Lung (tissue), 12 donors: Measurements from ENCODE around the gene FGF2. TPM values are rescaled to one million over a fixed set of nuclear protein-coding genes. Genes with fewer than 3 reads are reported as not detected.

Source experiments
- ATAC-seq: fragments of 200-7000 bp; cut with Tn5 transposase; one replicate; pipeline ENCODE4 v1.9.1; 2020; ENCODE audit warnings: moderate number of reproducible peaks; ENCODE audit not compliant: insufficient read depth, low FRiP score
- DNase-seq, 3 donors: peaks; one replicate each; pipeline ENCODE4 v3.0.0-alpha.2; 2013 to 2017
- H3K27ac ChIP-seq, 2 donors: one replicate each; pipeline ENCODE4 v1.5.1; 2013; ENCODE audit warnings: mild to moderate bottlenecking in 2 of 2, moderate library complexity in 2 of 2, control low read depth in 1 of 2, inconsistent platforms in 1 of 2, low read depth in 1 of 2, low read length in 1 of 2
- H3K27me3 ChIP-seq, 3 donors: one replicate each; pipeline ENCODE4 v1.5.1; 2013; ENCODE audit warnings: low read length in 2 of 3; ENCODE audit not compliant: control insufficient read depth in 3 of 3, insufficient read depth in 3 of 3
- H3K36me3 ChIP-seq, 4 donors: one replicate each; pipeline ENCODE4 v1.5.1; 2013; ENCODE audit warnings: low read length in 4 of 4, mild to moderate bottlenecking in 1 of 4, moderate library complexity in 1 of 4; ENCODE audit not compliant: control insufficient read depth in 4 of 4, insufficient read depth in 4 of 4
- H3K4me1 ChIP-seq, 5 donors: one replicate each; pipeline ENCODE4 v1.5.1; 2013; ENCODE audit warnings: low read length in 5 of 5, mild to moderate bottlenecking in 2 of 5, moderate library complexity in 1 of 5; ENCODE audit not compliant: control insufficient read depth in 5 of 5, insufficient read depth in 5 of 5
- H3K4me3 ChIP-seq: one replicate; pipeline ENCODE4 v1.5.1; 2013; ENCODE audit warnings: mild to moderate bottlenecking, control low read depth, moderate library complexity
- H3K9ac ChIP-seq, 2 donors: one replicate each; pipeline ENCODE4 v1.5.1; 2013; ENCODE audit warnings: low read length in 2 of 2, control low read depth in 1 of 2; ENCODE audit not compliant: insufficient read depth in 1 of 2
- H3K9me3 ChIP-seq, 4 donors: one replicate each; pipeline ENCODE4 v1.5.1; 2013; ENCODE audit warnings: low read length in 3 of 4, mild to moderate bottlenecking in 1 of 4, moderate library complexity in 1 of 4; ENCODE audit not compliant: control insufficient read depth in 4 of 4, insufficient read depth in 3 of 4
- WGBS, 2 donors: extraction: QIAGEN DNeasy Blood & Tissue Kit; methylation state at CpG; one replicate each; pipeline ENCODE4 v1.1.7; 2013; 5-methylcytosine and 5-hydroxymethylcytosine counted together
- polyA plus RNA-seq, 2 donors: library from polyadenylated mRNA; stranded (reverse); fragments of 200-250 nt; gene quantifications; one replicate each; pipeline ENCODE4 v1.2.1, GENCODE V29; 2013
- total RNA-seq, 2 donors: library from RNA; depleted of rRNA in 1 of 2; stranded (reverse); fragments of >200 nt in 1 of 2; gene quantifications; one replicate each; pipeline ENCODE4 v1.2.1, GENCODE V29; 2014 to 2021
- TF ChIP-seq, protein P1 (sequence below): IDR thresholded peaks from 2 replicates; pipeline ENCODE4 v1.5.1; 2012; ENCODE audit warnings: mild to moderate bottlenecking; ENCODE audit errors: control extremely low read depth, extremely low read depth
- donor health status: control.
- donor health status: control.
- donor health status: Bipolar disorder and iron deficiency.
- donor health status: healthy.
- donor health status: DM: yes; HTN: yes; CAD: no.

FGF2 gene
- total and polyA plus RNA-seq, 4 donors = 2.4 to 11.6 (median 6.2) TPM

DNA sequence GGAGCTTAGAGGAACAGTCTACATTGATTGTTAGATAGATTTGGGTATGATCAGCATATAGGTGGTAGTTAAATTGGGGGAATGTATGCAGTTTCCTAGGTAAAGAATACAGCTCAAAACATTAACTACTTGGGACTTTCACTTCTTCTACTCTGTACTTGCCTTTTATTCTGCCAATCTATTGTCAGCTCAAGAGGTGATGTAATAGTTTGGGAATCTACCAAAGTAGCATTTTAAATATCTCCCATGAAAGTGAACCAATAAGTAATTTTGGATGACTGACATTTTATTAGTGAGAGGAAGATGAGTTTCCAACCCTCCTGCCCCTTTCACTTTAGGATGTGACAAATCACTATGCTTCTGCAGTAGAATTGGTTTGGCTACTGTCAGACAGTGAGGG is 52.4 kb downstream of the FGF2 start:
- Histone ChIP-seq H3K9ac (no peak overlapping the region), H3K4me1 (no peaks in the 10 kb centered on the region), H3K9me3 (no peaks in the 10 kb centered on the region), H3K27ac (no peak overlapping the region), H3K36me3 (peaks cover 0 to 3% (median 1%) of the 10 kb centered on the region in 4 donors), H3K4me3 (no peak overlapping the region), H3K27me3 (no peaks in the 10 kb centered on the region)
- TF ChIP-seq, protein P1, sequence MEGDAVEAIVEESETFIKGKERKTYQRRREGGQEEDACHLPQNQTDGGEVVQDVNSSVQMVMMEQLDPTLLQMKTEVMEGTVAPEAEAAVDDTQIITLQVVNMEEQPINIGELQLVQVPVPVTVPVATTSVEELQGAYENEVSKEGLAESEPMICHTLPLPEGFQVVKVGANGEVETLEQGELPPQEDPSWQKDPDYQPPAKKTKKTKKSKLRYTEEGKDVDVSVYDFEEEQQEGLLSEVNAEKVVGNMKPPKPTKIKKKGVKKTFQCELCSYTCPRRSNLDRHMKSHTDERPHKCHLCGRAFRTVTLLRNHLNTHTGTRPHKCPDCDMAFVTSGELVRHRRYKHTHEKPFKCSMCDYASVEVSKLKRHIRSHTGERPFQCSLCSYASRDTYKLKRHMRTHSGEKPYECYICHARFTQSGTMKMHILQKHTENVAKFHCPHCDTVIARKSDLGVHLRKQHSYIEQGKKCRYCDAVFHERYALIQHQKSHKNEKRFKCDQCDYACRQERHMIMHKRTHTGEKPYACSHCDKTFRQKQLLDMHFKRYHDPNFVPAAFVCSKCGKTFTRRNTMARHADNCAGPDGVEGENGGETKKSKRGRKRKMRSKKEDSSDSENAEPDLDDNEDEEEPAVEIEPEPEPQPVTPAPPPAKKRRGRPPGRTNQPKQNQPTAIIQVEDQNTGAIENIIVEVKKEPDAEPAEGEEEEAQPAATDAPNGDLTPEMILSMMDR = no peak
- ATAC-seq = no peak
- DNase-seq = no peak

DNA sequence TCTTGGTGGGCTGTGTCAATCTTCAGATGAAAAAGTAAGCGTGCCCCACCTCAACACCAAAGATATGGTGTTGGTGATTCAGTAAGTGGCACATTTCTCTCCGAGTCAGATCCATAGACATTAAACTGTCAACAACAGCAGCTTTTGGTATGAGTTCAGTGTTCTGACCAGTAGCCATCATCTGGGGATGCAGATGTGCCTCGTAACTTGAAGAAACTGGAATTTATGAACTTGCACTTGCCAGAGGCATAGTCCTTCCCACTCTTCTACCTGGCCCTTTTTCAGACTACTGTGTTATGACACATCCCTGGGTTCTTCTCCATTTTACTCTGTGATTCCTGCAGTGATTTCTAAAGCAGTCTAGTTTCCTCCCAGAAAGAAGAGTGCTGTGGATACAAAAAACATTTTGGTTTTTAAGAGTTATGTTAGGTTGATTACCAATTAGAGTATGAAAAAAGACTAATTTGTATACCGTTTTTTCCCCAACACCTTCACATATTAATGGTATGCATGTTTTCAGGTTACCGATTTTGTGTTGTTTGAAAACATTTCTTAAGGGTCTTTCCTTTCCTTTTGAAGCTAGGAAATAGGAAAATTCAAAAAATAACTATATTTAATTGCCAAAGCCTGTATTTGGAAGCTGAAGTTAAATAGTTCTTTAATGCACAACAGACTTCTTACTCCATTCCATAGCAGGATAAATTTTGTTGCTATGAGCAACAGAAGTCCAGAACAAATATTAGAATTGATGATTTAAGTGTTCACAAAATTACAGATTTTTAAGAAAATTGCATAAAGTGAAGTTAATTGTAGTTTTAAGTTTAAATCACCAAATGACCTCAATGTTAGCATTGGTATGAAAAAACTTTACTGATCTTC is 56.5 kb downstream of the FGF2 start:
- no peak overlapping the region for H3K9ac ChIP-seq
- H3K4me1 ChIP-seq = no peaks in the 10 kb centered on the region
- H3K27me3 ChIP-seq = no peaks in the 10 kb centered on the region
- TF ChIP-seq, protein P1 = no peak
- H3K27ac ChIP-seq = no peak overlapping the region
- H3K9me3 ChIP-seq = no peaks in the 10 kb centered on the region
- DNase-seq (no peak), ATAC-seq (no peak)
- H3K4me3 ChIP-seq = no peak overlapping the region
- H3K36me3 ChIP-seq = peaks cover 0 to 3% (median 0%) of the 10 kb centered on the region in 4 donors
- WGBS, 2 donors = 89 to 90% methylated on average over 5 of the region's 5 CpGs

DNA sequence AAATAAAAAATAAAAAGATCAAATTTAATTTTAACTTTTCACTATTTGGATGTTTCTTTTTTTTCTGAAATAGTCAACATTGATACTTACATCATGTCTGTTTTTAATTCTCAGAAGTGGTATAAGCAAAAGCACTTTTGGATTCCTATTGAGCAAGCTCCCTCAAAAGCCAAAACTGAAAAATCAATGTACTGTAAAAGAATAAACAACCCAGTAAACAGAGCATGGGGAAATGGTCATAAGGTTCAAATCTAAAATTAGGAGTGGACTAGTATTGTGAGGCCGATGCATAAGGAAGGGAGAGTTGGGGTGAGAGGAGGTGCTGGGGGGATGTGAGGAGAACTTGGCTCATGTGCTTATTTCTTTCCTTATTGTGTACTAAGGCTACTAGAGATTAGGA is 57.9 kb downstream of the FGF2 start:
- ATAC-seq (no peak), DNase-seq (peak in 1 of 3 donors; percentile 11)
- H3K36me3 ChIP-seq = peaks cover 0 to 2% (median 0%) of the 10 kb centered on the region in 4 donors
- no peaks in the 10 kb centered on the region for H3K9me3 ChIP-seq
- H3K9ac ChIP-seq = no peak overlapping the region
- no peak overlapping the region for H3K4me3 ChIP-seq
- WGBS, 2 donors = 48 to 74% methylated on average over 1 of the region's 1 CpG
- H3K27me3 ChIP-seq = no peaks in the 10 kb centered on the region
- TF ChIP-seq, protein P1 = no peak
- no peaks in the 10 kb centered on the region for H3K4me1 ChIP-seq
- no peak overlapping the region for H3K27ac ChIP-seq

DNA sequence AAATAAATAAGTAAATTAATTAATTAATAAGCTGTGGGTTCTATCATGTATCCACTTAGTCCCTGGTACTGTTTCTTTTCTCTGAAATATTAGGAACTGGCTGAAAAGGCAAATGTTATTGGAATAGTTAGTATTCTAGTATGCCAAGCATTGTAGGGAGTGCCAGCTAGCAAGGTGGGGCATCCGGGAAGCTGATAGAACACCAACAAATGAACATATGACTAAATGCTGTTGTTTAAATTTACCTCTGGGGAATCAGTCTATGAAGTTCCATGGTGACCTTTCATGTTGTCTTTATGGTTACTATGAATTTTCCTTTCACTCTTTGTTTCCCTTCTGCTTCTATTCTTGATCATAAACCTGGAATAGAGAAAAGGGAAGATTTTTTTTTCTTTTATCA is 63.1 kb downstream of the FGF2 start:
- no peaks in the 10 kb centered on the region for H3K27me3 ChIP-seq
- no peak overlapping the region for H3K9ac ChIP-seq
- H3K27ac ChIP-seq = no peak overlapping the region
- H3K36me3 ChIP-seq = peaks cover 0 to 8% (median 3%) of the 10 kb centered on the region in 4 donors
- TF ChIP-seq, protein P1 = no peak
- ATAC-seq = no peak
- no peaks in the 10 kb centered on the region for H3K4me1 ChIP-seq
- no peak for DNase-seq
- no peak overlapping the region for H3K4me3 ChIP-seq
- WGBS, 2 donors = 79 to 87% methylated on average over 1 of the region's 1 CpG
- H3K9me3 ChIP-seq = no peaks in the 10 kb centered on the region
